Nephron progenitor cell (in vitro differentiated cells): ENCODE results near the gene TMEM225B.
A peak's percentile ranks its signal among the peaks of the same experiment; 100 is the strongest.

Experiments
- DNase-seq: peaks from one replicate; pipeline ENCODE4 v3.0.0; 2021
- H3K27ac Mint-ChIP-seq: 2 replicates; pipeline ENCODE4 v1.8.0; 2021; ENCODE audit warnings: mild to moderate bottlenecking, moderate library complexity, mixed read lengths
- H3K27me3 Mint-ChIP-seq: 2 replicates; pipeline ENCODE4 v1.8.0; 2021; ENCODE audit warnings: mild to moderate bottlenecking, low read depth, mixed read lengths; ENCODE audit not compliant: poor library complexity
- H3K36me3 Mint-ChIP-seq: 2 replicates; pipeline ENCODE4 v1.8.0; 2021; ENCODE audit warnings: low read depth, mixed read lengths
- H3K4me1 Mint-ChIP-seq: 2 replicates; pipeline ENCODE4 v1.8.0; 2021; ENCODE audit warnings: mixed read lengths
- H3K4me3 Mint-ChIP-seq: 2 replicates; pipeline ENCODE4 v1.8.0; 2021; ENCODE audit warnings: mild to moderate bottlenecking, moderate library complexity, mixed read lengths
- H3K9me3 Mint-ChIP-seq: 2 replicates; pipeline ENCODE4 v1.8.0; 2021; ENCODE audit warnings: mild to moderate bottlenecking, moderate library complexity, mixed read lengths
- TF ChIP-seq, protein P1 (sequence below): fragments of 200-600 bp; sonication (generic); IDR thresholded peaks from 2 replicates; pipeline ENCODE4 v1.5.0; 2021; ENCODE audit warnings: antibody characterized with exemption

Gene TMEM225B

DNA sequence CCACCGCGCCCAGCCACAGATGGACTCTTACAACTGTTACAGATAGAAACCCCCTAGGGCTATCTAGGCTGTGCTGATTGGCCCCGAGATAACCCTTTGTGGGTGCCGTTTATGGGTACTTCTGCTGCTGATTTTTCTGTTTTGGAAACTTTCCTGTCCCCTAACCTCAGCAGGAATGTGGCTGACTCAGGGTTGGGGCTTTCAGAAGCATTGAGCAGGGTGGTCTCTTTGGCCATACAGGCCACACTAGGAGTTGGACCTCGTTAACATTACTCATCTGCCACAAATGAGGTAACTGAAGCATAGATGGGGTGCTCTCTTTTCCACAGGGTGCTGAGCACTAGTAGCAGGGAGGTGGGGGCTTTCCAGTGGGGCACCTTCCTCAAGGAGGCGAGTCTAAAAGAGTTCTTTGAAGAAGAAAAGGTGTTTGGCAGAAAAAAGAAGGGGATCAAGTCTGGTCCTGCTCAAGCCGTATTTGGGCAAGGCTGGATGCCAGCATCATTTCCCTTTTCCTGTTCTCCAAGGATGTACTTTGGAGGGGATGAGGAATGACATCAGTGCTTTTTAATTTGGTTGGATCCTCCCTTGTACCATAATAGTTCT lies 25.1 kb downstream of the TMEM225B start:
- Mint-ChIP-seq H3K4me3 (no peak overlapping the region), H3K27ac (no peak overlapping the region), H3K9me3 (no peaks in the 10 kb centered on the region), H3K36me3 (peaks cover 77% of the 10 kb centered on the region), H3K4me1 (peaks cover 11% of the 10 kb centered on the region), H3K27me3 (no peaks in the 10 kb centered on the region)
- DNase-seq = no peak
- TF ChIP-seq, protein P1, sequence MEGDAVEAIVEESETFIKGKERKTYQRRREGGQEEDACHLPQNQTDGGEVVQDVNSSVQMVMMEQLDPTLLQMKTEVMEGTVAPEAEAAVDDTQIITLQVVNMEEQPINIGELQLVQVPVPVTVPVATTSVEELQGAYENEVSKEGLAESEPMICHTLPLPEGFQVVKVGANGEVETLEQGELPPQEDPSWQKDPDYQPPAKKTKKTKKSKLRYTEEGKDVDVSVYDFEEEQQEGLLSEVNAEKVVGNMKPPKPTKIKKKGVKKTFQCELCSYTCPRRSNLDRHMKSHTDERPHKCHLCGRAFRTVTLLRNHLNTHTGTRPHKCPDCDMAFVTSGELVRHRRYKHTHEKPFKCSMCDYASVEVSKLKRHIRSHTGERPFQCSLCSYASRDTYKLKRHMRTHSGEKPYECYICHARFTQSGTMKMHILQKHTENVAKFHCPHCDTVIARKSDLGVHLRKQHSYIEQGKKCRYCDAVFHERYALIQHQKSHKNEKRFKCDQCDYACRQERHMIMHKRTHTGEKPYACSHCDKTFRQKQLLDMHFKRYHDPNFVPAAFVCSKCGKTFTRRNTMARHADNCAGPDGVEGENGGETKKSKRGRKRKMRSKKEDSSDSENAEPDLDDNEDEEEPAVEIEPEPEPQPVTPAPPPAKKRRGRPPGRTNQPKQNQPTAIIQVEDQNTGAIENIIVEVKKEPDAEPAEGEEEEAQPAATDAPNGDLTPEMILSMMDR = no peak

DNA sequence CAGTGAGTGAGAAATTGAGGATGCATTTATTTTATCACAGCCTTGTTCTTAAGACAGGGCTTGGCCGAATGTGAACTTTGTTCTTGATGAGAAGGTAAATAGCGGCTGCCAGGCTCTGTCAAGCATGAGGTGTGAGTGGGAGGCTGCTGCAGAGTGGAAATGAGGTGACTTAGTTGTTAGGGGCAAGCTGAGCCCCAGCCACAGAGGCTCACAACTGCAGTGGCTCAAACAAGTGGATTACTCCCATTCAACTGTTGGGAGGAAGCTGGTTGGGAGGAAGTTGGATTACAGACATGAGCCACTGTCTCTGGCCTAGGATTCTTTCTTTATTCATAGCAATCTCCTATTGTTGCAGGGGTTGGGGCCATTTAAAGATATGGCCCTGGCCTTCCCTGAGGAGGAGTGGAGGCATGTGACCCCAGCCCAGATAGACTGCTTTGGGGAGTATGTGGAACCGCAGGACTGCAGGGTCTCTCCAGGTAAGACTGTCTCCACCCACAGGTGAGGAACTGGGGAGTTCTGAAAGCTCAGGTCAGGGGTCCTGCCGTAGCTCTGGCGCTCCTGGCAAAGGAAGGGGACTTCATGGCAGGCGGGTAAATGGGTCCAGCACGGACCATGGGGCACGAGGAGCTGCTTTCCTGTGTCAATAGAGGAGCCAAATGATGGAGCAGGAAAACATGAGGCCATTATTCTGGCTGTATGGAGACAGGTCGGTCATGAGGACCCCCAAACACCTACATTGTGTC lies 25.8 kb downstream of the TMEM225B start:
- no peak overlapping the region for H3K27ac Mint-ChIP-seq
- DNase-seq = no peak
- peaks cover 83% of the 10 kb centered on the region for H3K36me3 Mint-ChIP-seq
- no peak overlapping the region for H3K4me3 Mint-ChIP-seq
- H3K9me3 Mint-ChIP-seq = no peaks in the 10 kb centered on the region
- TF ChIP-seq, protein P1 = no peak
- peaks cover 4% of the 10 kb centered on the region for H3K4me1 Mint-ChIP-seq
- no peaks in the 10 kb centered on the region for H3K27me3 Mint-ChIP-seq

DNA sequence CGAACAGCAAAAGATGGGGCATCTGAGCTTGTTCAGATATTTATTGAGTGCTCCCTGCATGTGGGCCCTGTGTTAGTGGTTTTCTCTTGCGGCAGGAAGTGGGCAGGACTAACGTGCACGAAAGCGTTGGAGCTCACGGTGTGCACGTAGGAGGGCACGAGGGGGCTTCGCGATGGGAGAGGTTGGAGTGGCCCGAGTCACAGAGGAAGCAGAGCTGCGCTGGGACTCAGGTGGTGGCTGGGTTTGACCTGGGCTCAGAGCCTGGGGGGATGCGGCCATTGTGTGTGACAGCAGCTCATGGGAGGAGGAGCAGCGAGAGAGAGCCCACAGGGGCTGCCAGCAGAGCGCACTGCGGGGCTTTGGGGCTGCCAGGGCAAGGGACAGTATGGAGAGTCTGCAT lies 26.4 kb downstream of the TMEM225B start:
- no peak for DNase-seq
- H3K4me1 Mint-ChIP-seq = no peaks in the 10 kb centered on the region
- no peak overlapping the region for H3K4me3 Mint-ChIP-seq
- H3K27me3 Mint-ChIP-seq = no peaks in the 10 kb centered on the region
- no peak overlapping the region for H3K27ac Mint-ChIP-seq
- TF ChIP-seq, protein P1 = no peak
- H3K36me3 Mint-ChIP-seq = peaks cover 78% of the 10 kb centered on the region
- no peaks in the 10 kb centered on the region for H3K9me3 Mint-ChIP-seq

DNA sequence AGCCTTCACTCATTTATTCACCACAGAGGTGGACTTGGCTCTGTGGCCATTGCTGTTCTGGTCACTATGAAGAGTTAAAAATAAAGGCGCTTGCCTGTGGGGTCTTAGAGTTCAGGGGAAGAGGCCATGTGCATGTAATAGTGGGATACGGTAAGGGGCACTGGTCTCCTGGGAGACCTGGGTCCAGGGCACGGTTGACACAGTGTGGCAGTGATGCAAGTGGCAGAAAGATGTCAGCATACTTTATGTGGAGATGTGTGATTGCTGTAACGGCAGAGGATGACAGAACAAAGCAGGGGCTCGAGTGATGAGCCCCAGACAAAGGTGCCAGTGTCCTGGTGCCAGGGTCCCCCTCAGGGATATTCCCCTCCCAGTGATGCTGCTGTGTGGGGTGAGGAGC lies 27.3 kb downstream of the TMEM225B start:
- no peaks in the 10 kb centered on the region for H3K9me3 Mint-ChIP-seq
- H3K36me3 Mint-ChIP-seq = peaks cover 75% of the 10 kb centered on the region
- H3K27me3 Mint-ChIP-seq = no peaks in the 10 kb centered on the region
- TF ChIP-seq, protein P1 = no peak
- H3K4me1 Mint-ChIP-seq = no peaks in the 10 kb centered on the region
- H3K4me3 Mint-ChIP-seq = no peak overlapping the region
- peak overlapping the region; percentile 63 for H3K27ac Mint-ChIP-seq
- no peak for DNase-seq

DNA sequence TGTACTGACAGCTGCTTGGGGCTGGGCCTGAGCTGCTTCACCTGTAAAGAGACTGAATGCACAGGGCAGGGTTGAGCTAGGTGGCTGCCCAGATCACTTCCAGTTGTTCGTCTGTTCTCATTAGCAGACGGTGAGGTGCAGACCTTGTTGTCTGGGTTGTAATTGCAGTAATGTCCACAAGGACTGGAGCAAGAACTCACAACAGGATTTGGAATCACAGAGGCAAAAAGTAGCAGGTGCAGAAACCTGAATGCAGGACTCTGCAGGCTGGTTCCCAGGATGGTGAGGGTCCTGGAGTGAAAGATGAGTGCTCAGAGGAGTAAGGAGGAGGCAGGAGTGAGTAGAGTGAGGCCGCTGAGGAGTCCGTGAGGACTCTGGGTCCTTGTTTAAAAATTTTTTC lies 27.9 kb downstream of the TMEM225B start:
- no peak overlapping the region for H3K27ac Mint-ChIP-seq
- H3K4me3 Mint-ChIP-seq = no peak overlapping the region
- H3K9me3 Mint-ChIP-seq = no peaks in the 10 kb centered on the region
- DNase-seq = no peak
- no peaks in the 10 kb centered on the region for H3K27me3 Mint-ChIP-seq
- H3K4me1 Mint-ChIP-seq = no peaks in the 10 kb centered on the region
- TF ChIP-seq, protein P1 = no peak
- H3K36me3 Mint-ChIP-seq = peaks cover 75% of the 10 kb centered on the region

DNA sequence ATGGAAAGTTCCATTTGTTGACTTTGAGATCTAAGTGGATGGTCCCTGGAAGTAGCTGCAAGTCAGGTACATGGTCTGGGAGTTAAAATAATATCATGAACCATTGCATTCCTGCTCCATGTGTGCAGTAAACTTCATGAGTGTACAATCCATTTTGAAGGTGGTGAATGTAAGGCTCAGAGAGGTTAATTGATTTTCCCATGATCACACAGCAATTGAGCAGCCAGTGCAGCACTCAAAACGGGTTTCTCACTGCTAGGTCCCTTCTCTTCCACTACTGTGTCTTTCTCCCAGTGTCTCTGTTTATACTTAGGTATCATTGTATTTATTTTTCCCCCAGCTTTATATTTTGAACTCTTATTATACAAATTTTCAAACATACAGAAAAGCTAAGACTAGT lies 28.6 kb downstream of the TMEM225B start:
- Mint-ChIP-seq H3K36me3 (peaks cover 73% of the 10 kb centered on the region), H3K27ac (no peak overlapping the region), H3K9me3 (no peaks in the 10 kb centered on the region), H3K4me1 (no peaks in the 10 kb centered on the region), H3K4me3 (no peak overlapping the region), H3K27me3 (no peaks in the 10 kb centered on the region)
- TF ChIP-seq, protein P1 = no peak
- no peak for DNase-seq
